HuH-7.5 (cell line): ENCODE results near the gene ZNF813.

Experiments used
- DNase-seq: peaks from one replicate; pipeline ENCODE4 v3.0.0; 2011; ENCODE audit warnings: low spot score

The ZNF813 gene

GRCh38 chr19:53520547-53521372, 53.2 kb downstream of the ZNF813 start:
- DNase-seq, result peak; percentile 73

- no peak for DNase-seq
These were observed 54.1 kb downstream of the ZNF813 start for GRCh38 chr19:53521373-53522202.

GRCh38 chr19:53525922-53526321, 58.4 kb downstream of the ZNF813 start:
- no peak for DNase-seq

GRCh38 chr19:53530622-53531021, 63.1 kb downstream of the ZNF813 start:
- DNase-seq, result no peak

- no peak for DNase-seq
These were observed 63.9 kb downstream of the ZNF813 start for GRCh38 chr19:53531457-53531856.

GRCh38 chr19:53532362-53532761, 64.8 kb downstream of the ZNF813 start:
- DNase-seq, result no peak

- DNase-seq, result no peak
These were observed 68.7 kb downstream of the ZNF813 start for GRCh38 chr19:53536225-53536548.

- DNase-seq, result no peak
These were observed 69.6 kb downstream of the ZNF813 start for GRCh38 chr19:53537121-53537520.

- peak; percentile 43 for DNase-seq
These were observed 70.2 kb downstream of the ZNF813 start, which contains the start of gene ZNF331 for GRCh38 chr19:53537521-53538377. TSS of gene ZNF331 (plus strand) at chr19:53538145. CDS start at chr19:53569377, 31,232 bp downstream.

GRCh38 chr19:53538378-53539109, 71.0 kb downstream of the ZNF813 start:
- no peak for DNase-seq

- no peak for DNase-seq
These were observed 72.6 kb downstream of the ZNF813 start for GRCh38 chr19:53540091-53540490.

- DNase-seq, result no peak
These were observed 74.4 kb downstream of the ZNF813 start for GRCh38 chr19:53541971-53542370.

GRCh38 chr19:53545271-53546065, 77.9 kb downstream of the ZNF813 start:
- no peak for DNase-seq
